ENCODE data around the gene CDC73. TPM values are rescaled to one million over a fixed set of nuclear protein-coding genes. Genes with fewer than 3 reads are reported as not detected.

The CDC73 gene
- total and polyA plus RNA-seq, 9 of the 15 experiments (the other 6 are each of a cell fraction or from before 2014, with no cell fraction given): 19.0 to 61.7 (median 30.1) TPM

DNA sequence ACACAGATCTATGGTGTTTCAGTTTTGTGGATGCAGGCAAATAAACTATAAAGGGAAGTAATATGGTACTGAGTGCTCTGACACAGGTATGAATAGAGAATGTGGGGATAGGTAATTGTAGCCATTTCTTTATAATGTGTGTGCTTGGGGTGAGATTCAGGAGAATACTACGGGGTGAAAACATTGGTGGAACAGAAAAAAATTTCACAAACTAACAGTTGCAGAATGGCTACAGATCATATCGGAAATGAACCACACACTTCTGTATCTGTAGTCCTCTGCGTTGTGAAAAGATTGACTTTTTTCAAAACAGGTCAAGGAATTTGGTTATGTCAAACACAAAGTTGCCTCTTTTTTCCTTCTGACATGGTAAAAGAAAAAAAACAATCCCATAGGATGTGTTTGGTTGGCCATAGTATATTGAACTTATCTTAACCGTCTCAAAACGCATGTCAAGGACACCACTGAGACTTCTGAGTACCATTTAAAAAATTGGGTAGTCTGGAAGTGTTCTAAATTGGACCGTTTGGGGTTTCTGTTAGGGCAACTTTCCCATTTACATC, 1.1 kb upstream of the CDC73 start:
- H3K4me2 ChIP-seq (ENCODE audit: insufficient read depth, low read length): peak overlapping the region; percentile 98
- FAIRE-seq: peak; percentile 56
- peaks cover 16 to 21% of the 10 kb centered on the region in 2 experiments; a peak in 4 of 5 replicates for H3K4me1 ChIP-seq (replicated peaks in 1 of 2; ENCODE audit: control insufficient read depth in 2 of 2, insufficient read depth in 2 of 2, low read length in 2 of 2)
- BruUV-seq (replicated peaks): TSS peak; percentile 93
- in situ Hi-C loops (cut with MboI) (no loop called here), intact Hi-C loops (cut with micrococcal nuclease) (loop anchor here (1.0 kb wide), 3 partner anchors 7 to 61 kb away; partner anchors contain the start of genes GLRX2, RO60 and UCHL5)
- H3K9ac ChIP-seq (ENCODE audit: insufficient read depth in 1 of 2, low read depth in 2 of 2, low read length in 2 of 2): peak overlapping the region in 1 of 2 experiments; percentile 94; a peak in 2 of 4 replicates
- peak overlapping the region; percentile 65 for H3K4me3 ChIP-seq
- H3K36me3 ChIP-seq (ENCODE audit: control insufficient read depth, insufficient read depth, low read length): peaks cover 19% of the 10 kb centered on the region
- WGBS (ENCODE audit: insufficient coverage, low coverage, missing lambda C conversion rate): under 1% methylated on average over 6 of the region's 6 CpGs
- peak; percentile 10 for ATAC-seq
- H3K79me2 ChIP-seq (ENCODE audit: control insufficient read depth, insufficient read depth, low read length): peaks cover 56% of the 10 kb centered on the region
- H4K20me1 ChIP-seq (replicated peaks; ENCODE audit: control insufficient read depth, insufficient read depth, low read length): peaks cover 4% of the 10 kb centered on the region
- H3K9me1 ChIP-seq (ENCODE audit: control insufficient read depth, insufficient read depth, low read length): no peaks in the 10 kb centered on the region
- ChIA-PET POLR2A (interaction anchor here (1.0 to 2.6 kb wide), 4 partner anchors 8 to 16 kb away, joined by 3 to 16 read pairs (median 6); partner anchors contain the start of gene GLRX2), CTCF (ENCODE audit: low intra/inter-chr PET ratio) (interaction anchor here (0.7 to 1.6 kb wide), 2 partner anchors 59 to 65 kb away, joined by 3 read pairs; no protein-coding TSS in a partner anchor)
- peak in 2 of 4 experiments; percentile 44 to 60 for DNase-seq (ENCODE audit: extremely low read depth in 1 of 4, low spot score in 3 of 4)
- H3K9me3 ChIP-seq (replicated peaks; ENCODE audit: control insufficient read depth, insufficient read depth, low read depth, low read length): no peaks in the 10 kb centered on the region
- no peaks in the 10 kb centered on the region for H3K27me3 ChIP-seq (ENCODE audit: control insufficient read depth in 2 of 2, insufficient read depth in 2 of 2, low read length in 2 of 2)
- peak overlapping the region; percentile 98 for H2AFZ ChIP-seq (ENCODE audit: low read depth, low read length)
- H3K27ac ChIP-seq (ENCODE audit: extremely low read depth, low read depth, low read length): peak overlapping the region; percentile 97
- TF ChIP-seq ZNF134 (CRISPR knock-in tag; conservative IDR thresholded peaks at IDR 0.05) (no peak), CREB1 (IDR thresholded peaks at IDR 0.05) (no peak), CREB1 (CRISPR knock-in tag; IDR thresholded peaks at IDR 0.05) (no peak), HMG20B (CRISPR knock-in tag; IDR thresholded peaks at IDR 0.05) (no peak), HDAC2 (IDR thresholded peaks at IDR 0.05) (peak; percentile 52; the same call in 1 of the 2 replicates), ZEB2 (IDR thresholded peaks at IDR 0.05) (peak; percentile 23; the same call in 1 of the 2 replicates), SPI1 (IDR thresholded peaks at IDR 0.05; ENCODE audit: borderline replicate concordance, low read depth, low read length) (no peak), HOXB6 (CRISPR knock-in tag; IDR thresholded peaks at IDR 0.05; ENCODE audit: borderline replicate concordance) (no peak)
- TF ChIP-seq, protein P1, sequence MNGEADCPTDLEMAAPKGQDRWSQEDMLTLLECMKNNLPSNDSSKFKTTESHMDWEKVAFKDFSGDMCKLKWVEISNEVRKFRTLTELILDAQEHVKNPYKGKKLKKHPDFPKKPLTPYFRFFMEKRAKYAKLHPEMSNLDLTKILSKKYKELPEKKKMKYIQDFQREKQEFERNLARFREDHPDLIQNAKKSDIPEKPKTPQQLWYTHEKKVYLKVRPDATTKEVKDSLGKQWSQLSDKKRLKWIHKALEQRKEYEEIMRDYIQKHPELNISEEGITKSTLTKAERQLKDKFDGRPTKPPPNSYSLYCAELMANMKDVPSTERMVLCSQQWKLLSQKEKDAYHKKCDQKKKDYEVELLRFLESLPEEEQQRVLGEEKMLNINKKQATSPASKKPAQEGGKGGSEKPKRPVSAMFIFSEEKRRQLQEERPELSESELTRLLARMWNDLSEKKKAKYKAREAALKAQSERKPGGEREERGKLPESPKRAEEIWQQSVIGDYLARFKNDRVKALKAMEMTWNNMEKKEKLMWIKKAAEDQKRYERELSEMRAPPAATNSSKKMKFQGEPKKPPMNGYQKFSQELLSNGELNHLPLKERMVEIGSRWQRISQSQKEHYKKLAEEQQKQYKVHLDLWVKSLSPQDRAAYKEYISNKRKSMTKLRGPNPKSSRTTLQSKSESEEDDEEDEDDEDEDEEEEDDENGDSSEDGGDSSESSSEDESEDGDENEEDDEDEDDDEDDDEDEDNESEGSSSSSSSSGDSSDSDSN (IDR thresholded peaks at IDR 0.05; ENCODE audit: borderline replicate concordance in 1 of 2, low read depth in 2 of 2, low read length in 2 of 2): 0 out of 4 replicates have a peak, but pooled peaks of 1 of the 2 experiments have one; percentile 44
- TF ChIP-seq, protein P2, sequence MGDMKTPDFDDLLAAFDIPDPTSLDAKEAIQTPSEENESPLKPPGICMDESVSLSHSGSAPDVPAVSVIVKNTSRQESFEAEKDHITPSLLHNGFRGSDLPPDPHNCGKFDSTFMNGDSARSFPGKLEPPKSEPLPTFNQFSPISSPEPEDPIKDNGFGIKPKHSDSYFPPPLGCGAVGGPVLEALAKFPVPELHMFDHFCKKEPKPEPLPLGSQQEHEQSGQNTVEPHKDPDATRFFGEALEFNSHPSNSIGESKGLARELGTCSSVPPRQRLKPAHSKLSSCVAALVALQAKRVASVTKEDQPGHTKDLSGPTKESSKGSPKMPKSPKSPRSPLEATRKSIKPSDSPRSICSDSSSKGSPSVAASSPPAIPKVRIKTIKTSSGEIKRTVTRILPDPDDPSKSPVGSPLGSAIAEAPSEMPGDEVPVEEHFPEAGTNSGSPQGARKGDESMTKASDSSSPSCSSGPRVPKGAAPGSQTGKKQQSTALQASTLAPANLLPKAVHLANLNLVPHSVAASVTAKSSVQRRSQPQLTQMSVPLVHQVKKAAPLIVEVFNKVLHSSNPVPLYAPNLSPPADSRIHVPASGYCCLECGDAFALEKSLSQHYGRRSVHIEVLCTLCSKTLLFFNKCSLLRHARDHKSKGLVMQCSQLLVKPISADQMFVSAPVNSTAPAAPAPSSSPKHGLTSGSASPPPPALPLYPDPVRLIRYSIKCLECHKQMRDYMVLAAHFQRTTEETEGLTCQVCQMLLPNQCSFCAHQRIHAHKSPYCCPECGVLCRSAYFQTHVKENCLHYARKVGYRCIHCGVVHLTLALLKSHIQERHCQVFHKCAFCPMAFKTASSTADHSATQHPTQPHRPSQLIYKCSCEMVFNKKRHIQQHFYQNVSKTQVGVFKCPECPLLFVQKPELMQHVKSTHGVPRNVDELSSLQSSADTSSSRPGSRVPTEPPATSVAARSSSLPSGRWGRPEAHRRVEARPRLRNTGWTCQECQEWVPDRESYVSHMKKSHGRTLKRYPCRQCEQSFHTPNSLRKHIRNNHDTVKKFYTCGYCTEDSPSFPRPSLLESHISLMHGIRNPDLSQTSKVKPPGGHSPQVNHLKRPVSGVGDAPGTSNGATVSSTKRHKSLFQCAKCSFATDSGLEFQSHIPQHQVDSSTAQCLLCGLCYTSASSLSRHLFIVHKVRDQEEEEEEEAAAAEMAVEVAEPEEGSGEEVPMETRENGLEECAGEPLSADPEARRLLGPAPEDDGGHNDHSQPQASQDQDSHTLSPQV (IDR thresholded peaks at IDR 0.05): peak; percentile 74
- TF ChIP-seq, protein P3, sequence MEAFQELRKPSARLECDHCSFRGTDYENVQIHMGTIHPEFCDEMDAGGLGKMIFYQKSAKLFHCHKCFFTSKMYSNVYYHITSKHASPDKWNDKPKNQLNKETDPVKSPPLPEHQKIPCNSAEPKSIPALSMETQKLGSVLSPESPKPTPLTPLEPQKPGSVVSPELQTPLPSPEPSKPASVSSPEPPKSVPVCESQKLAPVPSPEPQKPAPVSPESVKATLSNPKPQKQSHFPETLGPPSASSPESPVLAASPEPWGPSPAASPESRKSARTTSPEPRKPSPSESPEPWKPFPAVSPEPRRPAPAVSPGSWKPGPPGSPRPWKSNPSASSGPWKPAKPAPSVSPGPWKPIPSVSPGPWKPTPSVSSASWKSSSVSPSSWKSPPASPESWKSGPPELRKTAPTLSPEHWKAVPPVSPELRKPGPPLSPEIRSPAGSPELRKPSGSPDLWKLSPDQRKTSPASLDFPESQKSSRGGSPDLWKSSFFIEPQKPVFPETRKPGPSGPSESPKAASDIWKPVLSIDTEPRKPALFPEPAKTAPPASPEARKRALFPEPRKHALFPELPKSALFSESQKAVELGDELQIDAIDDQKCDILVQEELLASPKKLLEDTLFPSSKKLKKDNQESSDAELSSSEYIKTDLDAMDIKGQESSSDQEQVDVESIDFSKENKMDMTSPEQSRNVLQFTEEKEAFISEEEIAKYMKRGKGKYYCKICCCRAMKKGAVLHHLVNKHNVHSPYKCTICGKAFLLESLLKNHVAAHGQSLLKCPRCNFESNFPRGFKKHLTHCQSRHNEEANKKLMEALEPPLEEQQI (IDR thresholded peaks at IDR 0.05): no peak
